Natural killer cell treated with Interleukin-12 subunit alpha and Interleukin-12 subunit beta and Interleukin-15 and Interleukin-18, amount 100 ng/mL, for 72 hours (primary cell): ENCODE measurements around the gene HAT1. TPM values are rescaled to one million over a fixed set of nuclear protein-coding genes. Genes with fewer than 3 reads are reported as not detected.
"Not testable (repeated sequence)": the region's sequence is repeated elsewhere in the genome, so short reads cannot be mapped to it uniquely, and the experiment has no call there.

Experiments used
- ATAC-seq, 2 donors: fragments of 150-1000 bp; cut with Tn5 transposase in 1 of 2; sonication (Bioruptor Pico), chemical (Tn5 transposase) in 1 of 2; 2 replicates each; pipeline ENCODE4 v1.10.0; 2021
- DNase-seq: peaks from one replicate; pipeline ENCODE4 v3.0.0; 2022; ENCODE audit warnings: low spot score
- H3K27ac Mint-ChIP-seq, 2 donors: 1 replicate in 1 of 2; 2 replicates in 1 of 2; pipeline ENCODE4 v1.8.0; 2022; ENCODE audit warnings: mixed read lengths in 2 of 2, mild to moderate bottlenecking in 1 of 2, moderate library complexity in 1 of 2
- H3K27me3 Mint-ChIP-seq, 2 donors: 1 replicate in 1 of 2; 2 replicates in 1 of 2; pipeline ENCODE4 v1.8.0; 2022; ENCODE audit warnings: mixed read lengths in 2 of 2
- H3K36me3 Mint-ChIP-seq: one replicate; pipeline ENCODE4 v1.8.0; 2022; ENCODE audit warnings: mixed read lengths
- H3K4me1 Mint-ChIP-seq, 2 donors: 1 replicate in 1 of 2; 2 replicates in 1 of 2; pipeline ENCODE4 v1.8.0; 2022; ENCODE audit warnings: low read depth in 2 of 2, mixed read lengths in 2 of 2, mild to moderate bottlenecking in 1 of 2
- H3K4me3 Mint-ChIP-seq: one replicate; pipeline ENCODE4 v1.8.0; 2022; ENCODE audit warnings: mixed read lengths
- H3K9me3 Mint-ChIP-seq: 2 replicates; pipeline ENCODE4 v1.8.0; 2022; ENCODE audit warnings: mixed read lengths
- total RNA-seq, 2 donors: library from RNA; stranded (reverse); gene quantifications; one replicate each; pipeline ENCODE4 v1.2.3, GENCODE V29; 2022

The HAT1 gene
- total RNA-seq, 2 donors from 2014 or later, result 58.4 to 66.8 TPM

DNA sequence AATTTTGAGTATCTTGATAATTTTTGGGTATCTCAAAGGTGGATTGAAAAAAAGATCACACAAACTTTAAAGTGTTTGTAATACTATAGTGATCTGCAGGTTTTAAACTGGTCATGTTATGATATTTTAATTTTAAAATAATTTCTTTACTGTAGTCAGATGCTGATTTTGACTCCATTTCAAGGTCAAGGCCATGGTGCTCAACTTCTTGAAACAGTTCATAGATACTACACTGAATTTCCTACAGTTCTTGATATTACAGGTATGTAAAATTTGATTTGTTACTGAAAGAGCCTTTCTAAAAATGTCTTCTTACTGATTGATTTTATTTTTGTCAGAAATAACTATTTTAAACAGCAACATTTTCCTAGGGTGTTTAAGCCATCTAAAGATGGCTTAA is 44.4 kb downstream of the HAT1 start:
- Mint-ChIP-seq H3K4me1 (no peaks in the 10 kb centered on the region), H3K9me3 (no peaks in the 10 kb centered on the region), H3K27me3 (no peaks in the 10 kb centered on the region), H3K27ac (no peak overlapping the region), H3K4me3 (no peak overlapping the region), H3K36me3 (peaks cover 4% of the 10 kb centered on the region)
- ATAC-seq (no peak), DNase-seq (no peak)

DNA sequence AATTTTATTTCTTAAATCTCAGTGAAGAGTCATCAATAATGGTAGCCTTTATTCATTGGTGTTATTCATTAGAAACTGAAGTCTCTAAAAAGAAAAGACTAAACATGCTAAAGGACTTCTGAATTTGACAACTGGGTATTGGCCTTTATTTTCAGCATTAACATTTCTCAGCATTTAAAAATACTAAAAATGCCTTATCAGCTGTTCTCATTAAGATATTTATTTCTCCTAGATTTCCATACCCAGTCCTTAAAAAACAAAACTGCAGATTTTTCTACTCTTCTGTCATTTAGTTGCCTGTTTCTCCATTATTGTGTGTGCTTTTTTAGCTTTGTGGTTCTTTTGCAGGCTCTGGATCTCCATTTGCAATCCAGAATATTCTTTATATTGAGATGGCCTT is 46.2 kb downstream of the HAT1 start:
- Mint-ChIP-seq H3K4me3 (no peak overlapping the region), H3K36me3 (peaks cover 9% of the 10 kb centered on the region), H3K27me3 (no peaks in the 10 kb centered on the region), H3K27ac (no peak overlapping the region), H3K9me3 (no peaks in the 10 kb centered on the region), H3K4me1 (peaks cover 5 to 6% of the 10 kb centered on the region in 2 donors)
- DNase-seq, result no peak
- ATAC-seq, result no peak

DNA sequence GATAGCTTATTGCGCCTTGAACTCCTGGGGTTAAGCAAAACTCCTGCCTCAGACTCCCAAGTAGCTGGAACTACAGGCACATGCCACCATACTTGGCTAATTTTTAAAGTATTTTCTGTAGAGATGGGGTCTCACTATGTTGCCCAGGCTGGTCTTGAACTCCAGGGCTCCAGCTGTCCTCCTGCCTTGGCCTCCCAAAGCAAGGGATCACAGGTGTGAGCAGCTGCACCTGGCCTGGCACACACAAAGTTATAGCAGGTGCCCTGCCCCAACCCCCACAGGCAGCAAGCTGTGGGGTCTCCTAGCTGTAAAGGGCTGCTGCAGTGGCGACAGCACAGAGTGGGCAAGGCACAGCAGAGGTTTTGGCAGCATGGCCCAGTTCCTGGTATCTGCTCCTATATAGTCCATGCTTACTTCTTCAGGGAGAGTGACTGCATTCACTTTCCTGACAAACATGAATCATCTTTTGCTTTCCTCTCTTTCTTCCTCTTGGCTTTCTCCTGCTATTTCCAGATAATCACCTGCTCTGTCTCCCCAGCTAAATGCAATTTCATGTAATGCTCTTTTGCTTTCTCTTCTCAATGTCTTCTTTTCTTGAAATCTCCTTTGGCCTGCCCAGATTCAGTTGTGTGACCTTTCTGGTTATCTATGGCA is 50.2 kb downstream of the HAT1 start:
- Mint-ChIP-seq H3K36me3 (peaks cover 16% of the 10 kb centered on the region), H3K9me3 (no peaks in the 10 kb centered on the region), H3K4me1 (peaks cover 6 to 10% of the 10 kb centered on the region in 2 donors), H3K27ac (no peak overlapping the region), H3K4me3 (no peak overlapping the region), H3K27me3 (no peaks in the 10 kb centered on the region)
- DNase-seq (no peak), ATAC-seq (no peak)

DNA sequence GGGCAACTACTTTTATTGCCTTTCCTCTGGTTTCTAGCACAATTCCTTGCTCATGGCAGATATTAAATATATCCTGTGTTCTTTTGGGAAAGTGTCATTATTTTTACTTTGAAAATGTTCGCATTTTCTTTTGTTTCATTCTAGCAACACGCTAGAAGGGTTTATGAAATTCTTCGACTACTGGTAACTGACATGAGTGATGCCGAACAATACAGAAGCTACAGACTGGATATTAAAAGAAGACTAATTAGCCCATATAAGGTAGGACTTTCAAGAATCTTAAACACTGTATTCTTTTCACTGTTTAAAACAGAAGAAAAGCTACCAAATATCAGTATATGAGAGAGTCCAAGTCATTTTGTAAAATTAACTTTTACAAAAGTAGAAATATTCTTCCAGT is 56.8 kb downstream of the HAT1 start:
- no peak overlapping the region for H3K4me3 Mint-ChIP-seq
- H3K4me1 Mint-ChIP-seq, result peaks cover 0 to 4% of the 10 kb centered on the region in 2 donors
- ATAC-seq (no peak), DNase-seq (no peak)
- H3K27ac Mint-ChIP-seq, result no peak overlapping the region
- H3K9me3 Mint-ChIP-seq, result no peaks in the 10 kb centered on the region
- H3K36me3 Mint-ChIP-seq, result peaks cover 29% of the 10 kb centered on the region
- no peaks in the 10 kb centered on the region for H3K27me3 Mint-ChIP-seq

DNA sequence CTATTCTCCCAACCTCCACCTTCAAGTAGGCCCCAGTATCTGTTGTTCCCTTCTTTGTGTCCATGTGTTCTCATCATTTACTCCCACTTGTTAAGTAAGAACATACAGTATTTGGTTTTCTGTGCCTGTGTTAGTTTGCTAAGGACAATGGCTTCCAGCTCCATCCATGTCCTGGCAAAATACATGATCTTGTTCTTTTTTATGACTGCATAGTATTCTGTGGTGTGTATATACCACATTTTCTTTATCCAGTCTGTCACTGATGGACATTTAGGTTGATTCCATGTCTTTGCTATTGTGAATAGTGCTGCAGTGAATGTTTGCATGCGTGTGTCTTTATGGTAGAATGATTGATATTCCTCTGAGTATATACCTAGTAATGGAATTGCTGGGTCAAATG is 61.7 kb downstream of the HAT1 start:
- not testable (repeated sequence) for H3K27ac Mint-ChIP-seq, ATAC-seq, H3K4me3 Mint-ChIP-seq, H3K27me3 Mint-ChIP-seq, H3K4me1 Mint-ChIP-seq, H3K9me3 Mint-ChIP-seq, DNase-seq
- peaks cover 12% of the 10 kb centered on the region for H3K36me3 Mint-ChIP-seq

DNA sequence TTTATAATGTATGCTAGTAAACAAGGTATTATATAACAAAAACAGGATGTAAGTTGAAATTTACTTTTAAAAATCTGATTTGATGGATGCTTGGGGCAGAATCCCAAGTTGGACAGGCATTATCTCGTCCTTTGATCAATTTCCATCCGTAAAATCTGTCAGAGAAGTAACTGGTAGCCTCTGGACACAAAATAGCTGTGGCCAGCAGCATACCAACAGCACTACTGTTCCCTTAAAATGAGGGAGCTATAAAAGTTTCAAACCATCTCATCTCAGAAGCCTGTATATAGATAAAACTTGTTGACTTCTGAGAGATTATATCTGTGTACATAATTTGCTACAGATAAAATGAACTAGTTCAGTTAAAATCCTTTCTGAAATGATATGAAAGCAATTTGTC is 62.8 kb downstream of the HAT1 start:
- ATAC-seq (no peak), DNase-seq (no peak)
- H3K36me3 Mint-ChIP-seq, result peaks cover 12% of the 10 kb centered on the region
- H3K27ac Mint-ChIP-seq, result no peak overlapping the region
- H3K27me3 Mint-ChIP-seq, result no peaks in the 10 kb centered on the region
- H3K4me3 Mint-ChIP-seq, result no peak overlapping the region
- no peaks in the 10 kb centered on the region for H3K9me3 Mint-ChIP-seq
- no peaks in the 10 kb centered on the region for H3K4me1 Mint-ChIP-seq

DNA sequence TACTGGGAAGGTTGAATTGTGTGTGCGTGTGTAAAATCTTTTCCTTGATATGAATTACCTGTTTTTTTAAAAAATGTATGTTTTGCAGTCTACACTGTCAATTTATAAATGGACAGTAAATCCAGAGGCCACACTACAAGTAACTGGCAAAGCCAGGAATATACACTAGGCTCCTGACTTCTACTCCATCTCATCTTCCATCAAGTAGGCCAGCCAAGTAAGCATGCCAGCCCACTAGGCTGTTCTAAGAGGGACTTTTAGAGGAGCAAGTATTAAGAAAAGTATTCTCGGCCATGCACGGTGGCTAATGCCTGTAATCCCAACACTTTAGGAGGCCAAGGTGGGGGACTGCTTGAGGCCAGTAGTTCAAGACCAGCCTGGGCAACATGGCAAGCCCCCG is 64.5 kb downstream of the HAT1 start:
- Mint-ChIP-seq H3K9me3 (no peaks in the 10 kb centered on the region), H3K27me3 (peaks cover 0 to 4% of the 10 kb centered on the region in 2 donors), H3K4me3 (no peak overlapping the region), H3K27ac (no peak overlapping the region), H3K4me1 (no peaks in the 10 kb centered on the region), H3K36me3 (peaks cover 12% of the 10 kb centered on the region)
- no peak for ATAC-seq
- no peak for DNase-seq

DNA sequence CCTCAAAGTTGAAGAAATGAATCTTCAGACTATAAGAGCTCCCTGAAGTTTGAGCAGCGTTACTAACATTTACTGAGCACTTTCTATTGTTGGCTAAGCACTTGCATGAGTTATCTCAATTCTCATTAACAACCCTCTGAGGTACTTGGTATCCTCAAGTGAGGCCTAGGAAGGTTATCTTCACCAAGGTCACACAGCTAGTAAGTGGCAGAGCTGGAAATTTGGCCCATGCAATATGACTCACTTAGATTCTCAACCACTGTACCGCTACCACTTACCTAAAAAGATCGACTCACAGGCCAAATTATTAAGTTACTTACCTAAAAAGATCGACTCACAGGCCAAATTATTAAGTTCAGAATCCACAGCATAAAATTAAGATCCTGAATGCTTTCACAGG is 68.8 kb downstream of the HAT1 start:
- Mint-ChIP-seq H3K4me3 (no peak overlapping the region), H3K27me3 (peaks cover 11 to 15% of the 10 kb centered on the region in 2 donors)
- ATAC-seq, result no peak

DNA sequence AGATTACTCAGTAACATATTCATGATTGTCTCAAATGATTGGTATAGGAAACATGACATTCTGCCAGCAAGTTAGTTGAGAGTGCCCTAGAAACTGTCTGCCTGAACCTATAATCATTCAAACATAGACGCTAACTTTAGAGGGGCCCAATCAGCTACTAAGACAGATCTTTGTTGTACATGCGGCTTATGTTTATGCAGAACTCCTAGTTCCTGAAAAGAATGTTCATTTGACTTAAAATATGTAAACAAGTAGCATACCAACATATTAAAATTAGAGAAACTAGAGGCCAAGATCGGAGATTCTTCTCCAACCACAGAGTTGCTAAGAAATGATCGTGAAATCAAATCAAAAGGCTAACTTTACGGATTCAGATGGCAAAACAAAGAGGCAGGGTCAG is 73.3 kb downstream of the HAT1 start:
- Mint-ChIP-seq H3K4me3 (no peak overlapping the region), H3K27me3 (peaks cover 11 to 23% of the 10 kb centered on the region in 2 donors), H3K4me1 (peaks cover 8 to 9% of the 10 kb centered on the region in 2 donors), H3K9me3 (no peaks in the 10 kb centered on the region), H3K36me3 (no peaks in the 10 kb centered on the region), H3K27ac (no peak overlapping the region)
- no peak for DNase-seq
- no peak for ATAC-seq

More for the DNA sequence above, 68.8 kb downstream of the HAT1 start:
- no peak overlapping the region for H3K27ac Mint-ChIP-seq
- no peak for DNase-seq
- H3K36me3 Mint-ChIP-seq, result no peaks in the 10 kb centered on the region
- no peaks in the 10 kb centered on the region for H3K4me1 Mint-ChIP-seq
- no peaks in the 10 kb centered on the region for H3K9me3 Mint-ChIP-seq

DNA sequence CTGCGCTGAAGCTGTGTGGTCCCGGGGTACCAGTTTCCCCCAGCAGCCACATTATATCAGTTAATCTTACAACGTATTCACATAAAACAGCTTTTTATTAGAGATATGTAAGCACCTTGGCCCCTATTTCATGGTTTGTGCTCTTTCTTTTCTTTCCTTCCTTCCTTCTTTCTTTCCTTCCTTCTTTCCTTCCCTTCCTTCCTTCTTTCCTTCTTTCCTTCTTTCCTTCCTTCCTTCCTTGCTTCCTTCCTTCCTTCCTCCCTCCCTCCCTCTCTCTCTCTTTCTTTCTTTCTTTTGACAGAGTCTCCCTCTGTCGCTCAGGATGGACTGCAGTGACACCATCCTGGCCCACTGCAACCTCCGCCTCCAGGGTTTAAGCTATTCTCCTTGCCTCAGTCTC is 73.8 kb downstream of the HAT1 start:
- Mint-ChIP-seq H3K36me3 (no peaks in the 10 kb centered on the region), H3K4me1 (peaks cover 8 to 12% of the 10 kb centered on the region in 2 donors), H3K27ac (no peak overlapping the region), H3K9me3 (no peaks in the 10 kb centered on the region), H3K4me3 (no peak overlapping the region), H3K27me3 (peaks cover 11 to 21% of the 10 kb centered on the region in 2 donors)
- DNase-seq (no peak), ATAC-seq (no peak)

DNA sequence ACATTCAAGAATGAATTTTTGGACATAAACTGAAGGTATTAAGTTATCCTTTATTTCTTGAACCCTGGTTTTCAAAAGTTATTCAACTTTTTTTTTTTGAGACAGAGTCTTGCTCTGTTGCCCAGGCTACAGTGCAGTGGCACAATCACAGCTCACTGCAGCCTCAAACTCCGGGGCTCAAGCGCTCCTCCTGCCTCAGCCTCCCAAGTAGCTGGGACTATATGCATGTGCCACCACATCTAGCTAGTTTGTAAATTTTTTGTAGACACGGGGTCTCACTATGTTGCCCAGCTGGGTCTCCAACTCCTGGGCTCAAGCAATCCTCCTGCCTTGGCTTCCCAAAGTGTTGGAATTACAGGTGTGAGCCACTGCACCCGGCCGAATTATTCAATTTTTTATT is 74.8 kb downstream of the HAT1 start:
- not testable (repeated sequence) for DNase-seq, H3K9me3 Mint-ChIP-seq, H3K27ac Mint-ChIP-seq, ATAC-seq, H3K36me3 Mint-ChIP-seq, H3K4me3 Mint-ChIP-seq
- Mint-ChIP-seq H3K4me1 (peaks cover 8 to 12% of the 10 kb centered on the region in 2 donors), H3K27me3 (peaks cover 11 to 19% of the 10 kb centered on the region in 2 donors)

DNA sequence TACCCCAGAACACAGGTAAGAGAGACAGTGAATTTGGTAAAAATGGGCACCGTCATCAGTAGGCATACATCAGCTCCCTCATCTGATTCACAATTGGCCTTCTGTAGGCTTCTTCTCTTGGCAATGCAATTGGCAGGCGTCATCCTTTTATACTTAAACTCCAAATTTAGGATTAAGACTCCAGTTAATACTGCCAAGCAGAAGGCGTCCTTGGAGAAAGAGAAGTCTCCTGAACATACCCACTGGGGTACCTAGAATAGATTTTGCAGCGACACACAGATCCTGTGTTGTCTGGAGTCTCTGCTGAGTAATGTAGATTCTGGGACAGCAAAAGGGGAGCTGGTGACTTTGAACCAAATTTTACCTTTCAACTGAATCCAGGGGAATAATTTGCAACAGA is 76.9 kb downstream of the HAT1 start:
- H3K27ac Mint-ChIP-seq, result peak overlapping the region in 1 of 2 donors; percentile 78
- no peaks in the 10 kb centered on the region for H3K36me3 Mint-ChIP-seq
- ATAC-seq (no peak), DNase-seq (no peak)
- H3K4me1 Mint-ChIP-seq, result peaks cover 8 to 12% of the 10 kb centered on the region in 2 donors
- peaks cover 0 to 12% of the 10 kb centered on the region in 2 donors for H3K27me3 Mint-ChIP-seq
- H3K9me3 Mint-ChIP-seq, result no peaks in the 10 kb centered on the region
- H3K4me3 Mint-ChIP-seq, result peak overlapping the region; percentile 92

DNA sequence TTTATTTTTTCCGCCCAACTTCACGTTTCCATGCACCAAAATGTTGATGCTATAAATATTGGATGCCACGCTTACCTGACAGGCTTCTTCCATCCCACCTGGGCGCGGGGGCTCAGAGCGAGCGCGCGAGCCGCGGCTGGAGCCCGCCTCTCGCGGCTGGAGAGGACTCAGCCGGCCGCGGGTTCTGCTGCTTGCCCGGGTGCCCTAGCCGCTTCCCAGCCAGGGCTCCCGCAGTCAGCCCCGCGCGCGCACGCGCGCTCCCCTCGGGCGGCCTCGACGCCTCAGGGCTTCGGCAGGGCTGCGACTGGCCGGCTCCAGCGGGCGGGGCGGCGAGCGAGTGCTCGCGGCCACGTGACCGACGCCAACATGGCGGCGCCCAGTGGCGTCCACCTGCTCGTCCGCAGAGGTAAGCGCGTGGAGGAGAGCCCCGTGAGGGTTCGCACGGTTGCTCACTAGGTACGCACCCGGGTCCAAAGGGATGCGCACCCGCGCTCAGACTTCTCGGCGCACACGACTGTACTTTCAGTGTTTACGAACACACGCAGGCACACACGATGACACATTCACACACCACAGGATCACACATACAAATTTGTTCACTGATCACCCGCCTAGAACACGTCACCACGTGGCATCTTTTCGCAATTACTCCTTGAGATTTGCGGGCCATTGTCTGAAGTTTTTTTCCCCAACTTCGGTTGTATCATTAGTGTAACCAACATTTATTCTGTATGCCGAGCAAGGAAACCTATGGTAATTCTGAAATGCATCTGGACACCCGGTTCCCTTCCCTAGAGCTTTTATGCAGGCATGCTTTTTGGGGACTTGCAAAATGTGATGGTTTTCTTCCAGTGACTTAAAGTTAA is 77.6 kb downstream of the HAT1 start, which contains the start of gene METAP1D:
METAP1D (plus strand) TSS at position 350 of the 866 bp plus-strand sequence; CDS start at position 367, 17 bp downstream.
- DNase-seq, result peak; percentile 95
- Mint-ChIP-seq H3K36me3 (no peaks in the 10 kb centered on the region), H3K27ac (peak within 1 kb of the TSS; percentile 78 to 86), H3K4me3 (peak within 1 kb of the TSS; percentile 92), H3K4me1 (peaks cover 8 to 12% of the 10 kb centered on the region in 2 donors), H3K9me3 (no peaks in the 10 kb centered on the region), H3K27me3 (peaks cover 0 to 12% of the 10 kb centered on the region in 2 donors)
- ATAC-seq, result peak; percentile 98 to 99

DNA sequence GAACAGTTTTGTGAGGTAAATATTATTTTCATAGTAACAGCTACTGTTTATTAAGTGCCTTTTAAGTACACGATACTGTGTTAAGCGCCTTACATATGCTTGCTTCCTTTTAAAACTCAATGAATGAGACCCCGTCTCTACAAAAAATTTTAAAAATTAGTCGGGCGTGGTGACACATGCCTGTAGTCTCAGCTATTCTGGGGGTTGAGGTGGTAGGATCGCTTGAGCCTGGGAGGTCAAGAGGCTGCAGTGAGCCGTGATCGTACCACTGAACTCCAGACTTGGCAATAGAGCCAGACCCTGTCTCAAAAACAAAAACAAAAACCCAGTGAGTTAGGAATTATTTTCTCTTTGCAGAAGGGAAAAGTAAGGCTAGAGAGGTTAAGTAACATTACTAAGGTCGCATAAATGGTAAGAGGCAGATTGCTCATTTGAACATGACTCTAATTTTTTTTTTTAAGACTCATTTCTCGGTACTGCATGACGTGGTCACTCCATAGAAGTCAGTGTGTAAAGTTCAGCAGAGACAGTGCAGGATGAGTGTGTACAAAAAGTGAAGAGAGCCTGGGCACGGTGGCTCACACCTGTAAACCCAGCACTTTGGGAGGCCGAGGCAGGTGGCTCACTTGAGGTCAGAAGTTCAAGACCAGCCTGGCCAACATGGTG is 78.6 kb downstream of the HAT1 start:
- no peak for DNase-seq

More for the DNA sequence above, 78.6 kb downstream of the HAT1 start:
- H3K4me3 Mint-ChIP-seq, result peak overlapping the region; percentile 92
- H3K4me1 Mint-ChIP-seq, result peaks cover 8 to 12% of the 10 kb centered on the region in 2 donors
- peak overlapping the region; percentile 78 to 86 for H3K27ac Mint-ChIP-seq
- ATAC-seq, result no peak
- H3K36me3 Mint-ChIP-seq, result no peaks in the 10 kb centered on the region
- H3K27me3 Mint-ChIP-seq, result peaks cover 0 to 8% of the 10 kb centered on the region in 2 donors
- H3K9me3 Mint-ChIP-seq, result no peaks in the 10 kb centered on the region
